HG03025 (cell line): ENCODE results near the gene STRIP1.

Experiments used
- ATAC-seq: cut with Tn5 transposase; IDR thresholded peaks from one replicate; pipeline ENCODE4 v1.9.1; 2021; ENCODE audit warnings: mild to moderate bottlenecking, moderate library complexity; ENCODE audit not compliant: unreplicated experiment, low FRiP score

STRIP1 gene, protein sequence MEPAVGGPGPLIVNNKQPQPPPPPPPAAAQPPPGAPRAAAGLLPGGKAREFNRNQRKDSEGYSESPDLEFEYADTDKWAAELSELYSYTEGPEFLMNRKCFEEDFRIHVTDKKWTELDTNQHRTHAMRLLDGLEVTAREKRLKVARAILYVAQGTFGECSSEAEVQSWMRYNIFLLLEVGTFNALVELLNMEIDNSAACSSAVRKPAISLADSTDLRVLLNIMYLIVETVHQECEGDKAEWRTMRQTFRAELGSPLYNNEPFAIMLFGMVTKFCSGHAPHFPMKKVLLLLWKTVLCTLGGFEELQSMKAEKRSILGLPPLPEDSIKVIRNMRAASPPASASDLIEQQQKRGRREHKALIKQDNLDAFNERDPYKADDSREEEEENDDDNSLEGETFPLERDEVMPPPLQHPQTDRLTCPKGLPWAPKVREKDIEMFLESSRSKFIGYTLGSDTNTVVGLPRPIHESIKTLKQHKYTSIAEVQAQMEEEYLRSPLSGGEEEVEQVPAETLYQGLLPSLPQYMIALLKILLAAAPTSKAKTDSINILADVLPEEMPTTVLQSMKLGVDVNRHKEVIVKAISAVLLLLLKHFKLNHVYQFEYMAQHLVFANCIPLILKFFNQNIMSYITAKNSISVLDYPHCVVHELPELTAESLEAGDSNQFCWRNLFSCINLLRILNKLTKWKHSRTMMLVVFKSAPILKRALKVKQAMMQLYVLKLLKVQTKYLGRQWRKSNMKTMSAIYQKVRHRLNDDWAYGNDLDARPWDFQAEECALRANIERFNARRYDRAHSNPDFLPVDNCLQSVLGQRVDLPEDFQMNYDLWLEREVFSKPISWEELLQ

DNA sequence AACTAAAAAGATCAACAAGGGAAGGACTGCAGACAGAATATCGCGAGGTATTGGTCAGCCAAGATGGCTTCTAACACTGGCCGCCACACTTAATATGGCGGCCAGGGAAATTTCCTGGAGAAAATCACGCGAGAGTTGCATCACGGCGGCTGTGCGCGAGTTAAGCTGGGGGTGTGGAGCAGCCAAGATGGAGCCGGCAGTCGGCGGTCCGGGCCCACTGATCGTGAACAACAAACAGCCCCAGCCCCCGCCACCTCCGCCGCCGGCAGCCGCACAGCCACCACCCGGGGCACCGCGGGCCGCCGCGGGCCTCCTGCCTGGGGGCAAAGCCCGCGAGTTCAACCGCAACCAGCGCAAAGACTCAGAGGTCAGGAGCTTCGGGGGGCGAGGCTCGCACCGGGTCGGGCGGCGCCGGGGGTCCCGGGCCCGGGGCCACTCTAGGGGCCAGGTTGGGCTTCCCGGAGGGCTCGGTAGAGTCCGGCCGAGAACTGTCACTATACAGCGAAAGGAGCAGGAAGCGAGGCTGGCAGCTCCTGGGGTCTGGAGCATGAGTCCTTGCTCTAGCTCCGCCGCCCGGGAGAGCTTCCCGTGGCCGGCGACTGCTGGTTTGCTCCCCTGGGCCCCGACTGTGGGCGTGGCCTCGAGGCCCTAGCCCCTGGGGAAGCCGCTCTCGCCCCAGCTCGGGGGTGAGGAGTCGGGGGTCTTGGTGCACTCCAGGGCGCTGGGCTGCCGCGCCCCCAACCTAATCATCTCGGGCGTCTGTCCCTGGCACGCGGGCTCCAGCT is at the start of gene STRIP1:
STRIP1 (plus strand) TSS at position 174 of the 785 bp plus-strand sequence; CDS start at position 188, 14 bp downstream.
- peak; percentile 80 for ATAC-seq

DNA sequence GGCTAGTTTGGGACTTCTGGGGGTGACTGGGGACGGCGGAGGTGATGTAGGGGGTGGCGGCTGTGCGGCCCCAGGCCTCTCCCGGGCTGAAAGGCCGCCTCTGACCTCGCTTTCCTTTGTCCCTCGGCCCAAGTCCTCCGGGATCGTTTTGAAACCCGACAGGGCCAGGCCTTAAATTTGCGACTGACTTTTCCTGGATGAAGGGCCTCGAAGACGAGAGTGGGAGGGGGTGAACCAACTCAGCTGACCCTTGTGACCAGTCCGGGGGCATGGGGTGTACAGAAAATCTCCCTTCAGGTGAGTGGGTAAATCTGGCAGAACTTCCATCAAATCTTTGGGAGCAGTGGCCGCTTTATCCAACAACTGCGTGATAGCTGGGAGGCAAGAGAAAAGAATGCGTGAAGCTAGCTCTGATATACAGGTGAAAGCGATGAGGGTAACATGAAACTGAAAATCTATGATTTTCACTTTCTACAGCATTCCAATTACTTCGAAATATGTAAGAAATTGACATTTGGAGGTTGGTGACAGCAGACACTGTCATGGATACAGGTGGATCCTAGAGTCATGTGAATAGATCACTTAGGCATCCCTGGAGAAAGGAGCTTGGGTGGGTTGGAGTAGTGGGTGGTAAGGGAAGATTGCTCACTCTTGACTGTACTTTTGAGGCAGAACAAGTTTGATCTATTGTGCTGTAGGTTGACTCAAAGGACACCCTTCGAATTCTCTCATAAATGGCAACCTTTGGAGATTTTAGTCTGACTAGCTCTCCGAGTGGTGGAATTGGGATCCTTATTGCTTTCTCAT is 49.0 kb upstream of the STRIP1 start:
- ATAC-seq, result peak; percentile 1

DNA sequence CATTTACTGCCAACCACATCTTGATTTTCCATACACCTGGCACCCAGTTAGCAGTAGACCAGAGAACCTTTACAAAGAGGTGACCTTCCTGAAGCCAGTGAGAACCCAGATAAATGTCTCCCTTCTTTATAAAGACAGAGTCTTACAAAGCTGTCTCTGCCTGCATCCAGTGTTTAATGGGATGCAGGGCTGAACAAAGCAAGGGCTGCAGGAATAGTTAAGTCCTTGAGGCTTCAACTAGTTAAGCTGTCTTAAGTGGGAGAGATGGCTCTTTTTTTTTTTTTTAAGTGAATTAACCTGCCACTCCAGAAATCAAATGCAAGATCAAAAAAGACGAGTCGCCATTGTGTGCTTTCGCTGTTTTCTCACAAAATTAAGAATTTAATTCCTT is 48.4 kb upstream of the STRIP1 start:
- ATAC-seq, result no peak

DNA sequence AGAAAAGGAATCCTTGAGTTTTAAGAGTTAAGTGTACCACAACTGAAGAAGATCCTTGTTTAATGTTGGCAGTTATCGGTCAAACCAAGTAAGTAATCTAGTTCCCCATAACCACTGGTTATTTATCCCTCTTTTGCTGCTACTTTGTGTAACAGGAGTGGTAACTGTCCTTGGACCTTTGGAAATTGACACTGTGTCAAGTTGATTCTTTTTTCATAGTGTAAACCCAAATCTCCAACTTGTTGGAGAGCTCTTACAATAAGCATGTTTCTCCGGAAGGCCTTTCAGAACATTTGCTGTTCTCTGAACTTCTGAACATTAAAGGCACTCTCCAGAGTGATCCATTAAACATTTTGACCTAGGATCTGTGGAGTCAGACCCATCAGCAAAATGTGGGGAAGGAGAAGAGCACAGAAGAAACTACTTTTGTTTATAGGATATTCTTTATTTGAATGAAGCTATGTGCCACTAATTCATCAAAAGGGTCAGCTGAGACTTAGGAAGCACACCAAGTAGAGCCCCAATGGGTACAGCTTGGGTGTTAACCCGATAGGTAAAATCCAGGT is 46.0 kb upstream of the STRIP1 start:
- no peak for ATAC-seq

DNA sequence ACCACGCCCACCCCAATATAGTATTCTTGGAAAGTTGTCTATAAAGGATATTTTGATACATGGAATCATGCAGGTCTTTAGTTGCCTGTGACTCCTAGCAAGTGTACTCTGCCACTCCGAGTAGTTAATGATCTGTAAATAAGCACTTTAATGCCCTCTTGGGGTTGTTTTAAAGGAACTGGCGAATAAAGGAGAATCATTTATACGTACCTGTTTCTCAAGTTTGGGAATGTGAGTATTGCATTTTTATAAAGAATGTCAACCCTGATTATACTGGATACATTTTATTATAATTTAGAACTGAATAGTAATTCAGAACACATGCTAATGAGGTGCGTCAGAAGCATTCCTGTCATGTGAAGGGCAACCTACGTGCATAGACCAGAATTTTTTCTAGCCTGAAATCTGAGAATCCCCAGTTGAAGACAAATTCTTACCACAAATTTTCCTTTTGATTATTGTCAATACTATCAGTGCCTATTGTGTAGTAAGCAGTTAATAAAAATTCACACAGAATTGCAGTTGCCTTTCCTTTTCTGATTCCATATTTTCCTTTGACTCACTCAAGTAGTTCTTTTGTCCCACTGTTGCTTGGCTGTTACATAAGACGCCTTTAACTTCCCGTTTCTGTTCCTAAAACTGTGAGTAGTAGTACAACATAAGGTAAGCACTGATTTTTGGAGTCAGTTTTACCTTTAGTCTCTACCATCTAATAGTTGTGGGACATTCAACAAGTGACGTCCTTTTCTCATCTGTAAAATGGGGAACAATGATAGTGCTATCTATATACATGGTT is 44.7 kb upstream of the STRIP1 start:
- ATAC-seq, result no peak

DNA sequence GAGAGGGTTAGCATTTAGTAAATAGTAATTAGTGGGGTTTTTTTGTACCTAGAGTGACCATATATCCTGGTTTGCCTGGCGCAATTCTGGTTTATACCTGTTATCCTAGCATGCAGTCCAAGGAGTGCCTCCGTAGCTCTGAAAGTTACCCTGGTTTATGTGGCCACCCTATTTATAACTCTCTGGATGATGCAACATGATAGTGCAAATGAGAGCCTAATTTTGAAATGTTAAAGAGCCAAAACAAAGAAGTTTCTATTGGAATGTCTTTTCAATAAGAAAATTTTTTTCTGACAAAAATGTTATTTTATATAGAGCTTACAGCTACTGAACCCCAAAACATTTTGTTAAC is 44.1 kb upstream of the STRIP1 start:
- ATAC-seq, result no peak

DNA sequence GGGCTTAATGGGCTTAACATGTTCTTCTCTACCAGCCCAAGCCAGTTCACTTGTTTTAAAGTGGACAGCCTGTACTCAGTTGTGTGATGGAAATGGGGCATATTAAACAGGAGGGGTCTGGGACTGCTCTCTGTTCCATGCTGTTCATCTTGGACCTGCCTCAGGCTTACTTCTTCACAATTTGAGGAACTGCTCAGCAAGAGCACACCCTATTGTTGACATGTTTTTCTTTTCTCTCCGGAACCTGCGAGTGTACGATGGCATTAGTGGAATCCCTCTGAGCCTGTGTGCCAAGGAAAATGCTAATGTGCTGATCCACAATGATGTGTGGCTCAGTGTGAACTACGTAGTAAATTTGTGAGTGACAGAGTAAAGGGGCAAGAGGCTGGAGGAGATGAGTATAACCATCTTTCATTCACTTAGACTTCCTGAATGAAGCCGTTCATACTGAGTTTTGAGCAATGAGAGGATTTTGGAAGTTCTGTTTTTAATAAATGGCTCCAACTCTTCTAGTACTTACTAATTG is 43.0 kb upstream of the STRIP1 start:
- no peak for ATAC-seq

DNA sequence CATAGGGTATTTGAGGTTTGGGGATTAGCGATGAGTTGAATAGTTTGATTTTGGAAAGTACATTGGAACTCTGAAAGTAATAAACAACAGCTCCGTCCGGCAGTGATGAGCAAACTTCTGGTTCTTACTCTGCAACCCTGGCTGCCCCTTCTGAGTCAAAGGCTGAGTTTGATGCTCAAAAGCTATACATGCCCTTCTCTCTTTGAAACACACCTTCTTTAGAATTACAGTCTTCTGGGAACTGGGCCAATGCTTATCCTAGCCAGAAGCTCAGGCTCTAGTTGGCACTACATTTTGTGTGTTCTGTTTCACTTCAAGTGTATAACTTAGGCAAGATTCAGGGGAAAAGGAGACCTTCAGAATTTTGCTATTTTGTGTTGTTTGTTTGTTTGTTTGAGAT is 40.5 kb upstream of the STRIP1 start:
- no peak for ATAC-seq

DNA sequence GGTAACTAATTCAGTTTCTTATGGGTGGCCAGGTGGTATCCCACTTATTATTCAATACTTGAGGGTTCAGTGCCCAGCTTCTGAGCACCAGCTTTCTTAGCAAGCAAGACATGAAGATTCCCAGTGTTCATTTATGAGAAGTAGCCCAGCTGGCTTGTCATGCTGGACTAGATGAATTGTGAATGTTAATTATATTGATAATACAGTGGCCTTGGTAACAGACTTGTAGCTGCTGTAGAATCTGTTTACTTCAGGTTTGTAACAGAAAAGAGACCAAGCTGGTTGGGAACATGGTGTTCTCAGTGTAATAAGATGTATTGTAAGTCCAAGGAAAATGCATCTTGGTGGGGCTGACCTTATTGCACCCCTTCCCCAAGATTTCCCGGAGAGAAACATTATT is 39.8 kb upstream of the STRIP1 start:
- no peak for ATAC-seq

DNA sequence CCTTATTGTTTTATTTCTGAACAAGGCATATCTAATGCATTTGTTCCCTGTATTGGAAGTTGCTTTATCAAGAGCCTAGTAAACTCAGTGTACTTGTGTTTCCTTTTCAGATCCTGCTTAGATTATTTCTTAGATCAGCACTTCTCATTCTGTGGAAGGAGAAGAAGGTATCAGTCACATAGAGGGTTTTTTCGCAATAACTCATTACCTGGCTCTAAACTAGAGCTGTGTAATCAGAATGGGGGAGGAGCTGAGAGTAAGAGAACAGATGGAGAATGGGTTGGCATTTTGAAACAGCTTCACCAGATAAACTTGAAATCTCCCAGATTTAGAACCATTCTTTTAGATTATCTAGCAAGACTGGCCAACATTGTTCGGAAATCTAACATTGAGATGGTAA is 38.9 kb upstream of the STRIP1 start:
- no peak for ATAC-seq

DNA sequence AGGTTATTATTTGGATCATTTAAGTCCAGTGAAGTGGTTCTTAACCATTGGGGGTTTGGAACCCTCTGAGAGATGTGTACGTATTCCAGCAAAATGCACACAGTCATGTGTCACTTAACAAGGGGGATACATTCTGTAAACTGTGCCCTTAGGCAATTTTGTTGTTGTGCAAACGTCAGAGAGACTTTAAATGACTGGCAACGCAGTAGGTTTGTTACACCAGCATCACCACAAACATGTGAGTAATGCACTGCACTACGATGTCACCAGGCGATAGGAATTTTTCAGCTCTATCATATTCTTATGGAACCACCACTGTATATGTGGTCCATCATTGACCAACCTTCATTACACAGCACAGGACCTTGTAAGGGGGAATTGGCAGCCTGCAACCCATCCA is 37.9 kb upstream of the STRIP1 start:
- ATAC-seq, result no peak

DNA sequence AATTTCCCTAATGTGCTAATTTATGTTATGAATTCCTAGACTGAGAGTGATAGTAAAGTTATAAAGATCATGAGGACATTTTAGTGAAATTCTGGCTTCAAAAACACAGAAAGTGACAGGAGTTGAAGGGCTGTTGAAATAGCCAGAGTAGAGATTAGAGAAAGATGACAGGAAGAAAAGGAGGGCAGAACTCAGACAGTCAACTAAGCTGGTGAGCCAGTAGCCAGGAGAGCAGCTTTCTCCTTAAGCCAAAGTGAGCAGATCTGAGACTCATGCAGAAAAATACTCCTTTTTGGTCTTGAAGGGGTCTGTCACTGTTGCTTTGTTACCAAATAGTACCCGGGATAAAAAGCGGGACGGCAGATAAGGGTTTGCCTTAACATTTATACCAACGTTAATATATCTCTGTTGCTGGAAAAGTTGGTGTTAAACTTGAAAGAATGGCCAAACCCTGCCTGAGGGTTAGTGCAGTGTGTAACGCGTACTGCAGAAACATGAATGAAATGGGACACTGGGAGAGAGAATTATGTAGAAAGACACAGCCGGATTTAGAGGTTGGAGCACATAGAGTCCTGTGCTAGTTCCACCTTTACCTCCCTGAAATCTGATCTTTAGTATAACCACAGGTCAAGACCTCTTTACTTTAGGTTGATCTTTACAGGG is 37.1 kb upstream of the STRIP1 start:
- ATAC-seq, result no peak

DNA sequence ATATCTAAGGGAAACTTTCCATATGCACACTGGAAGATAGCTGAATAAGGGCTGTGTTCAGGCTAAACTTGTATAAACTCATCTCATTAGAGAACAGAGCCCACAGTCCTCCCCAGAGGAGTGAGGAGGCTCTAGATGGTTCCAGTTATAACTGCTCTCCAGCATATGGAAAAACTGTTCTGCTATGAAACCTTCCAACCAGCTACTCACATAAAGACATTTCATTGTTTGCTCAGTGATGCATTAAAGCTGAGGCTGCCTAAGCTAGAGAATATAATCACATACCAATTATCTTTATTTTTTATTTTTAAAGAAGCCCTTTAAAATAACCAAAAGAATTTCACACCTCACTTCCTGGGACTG is 36.6 kb upstream of the STRIP1 start:
- no peak for ATAC-seq

DNA sequence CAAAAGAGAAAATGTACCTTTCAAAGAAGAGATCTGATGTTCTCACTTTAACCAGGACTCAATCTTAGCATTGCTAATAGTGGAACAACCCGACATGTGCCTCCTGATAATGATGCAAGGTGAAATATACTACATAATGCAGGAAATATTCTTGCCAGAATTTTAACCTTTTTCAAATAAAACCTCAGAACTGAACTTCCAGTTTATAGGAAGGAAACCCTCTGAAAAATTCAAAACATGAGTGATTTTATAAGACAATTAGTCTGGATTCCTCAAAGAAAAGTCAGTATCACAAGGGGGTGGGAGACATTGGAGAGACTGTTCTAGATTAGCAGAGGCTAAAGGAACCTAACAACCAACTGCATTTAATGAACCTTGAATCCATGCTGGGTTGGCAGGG is 31.7 kb upstream of the STRIP1 start:
- ATAC-seq, result no peak

DNA sequence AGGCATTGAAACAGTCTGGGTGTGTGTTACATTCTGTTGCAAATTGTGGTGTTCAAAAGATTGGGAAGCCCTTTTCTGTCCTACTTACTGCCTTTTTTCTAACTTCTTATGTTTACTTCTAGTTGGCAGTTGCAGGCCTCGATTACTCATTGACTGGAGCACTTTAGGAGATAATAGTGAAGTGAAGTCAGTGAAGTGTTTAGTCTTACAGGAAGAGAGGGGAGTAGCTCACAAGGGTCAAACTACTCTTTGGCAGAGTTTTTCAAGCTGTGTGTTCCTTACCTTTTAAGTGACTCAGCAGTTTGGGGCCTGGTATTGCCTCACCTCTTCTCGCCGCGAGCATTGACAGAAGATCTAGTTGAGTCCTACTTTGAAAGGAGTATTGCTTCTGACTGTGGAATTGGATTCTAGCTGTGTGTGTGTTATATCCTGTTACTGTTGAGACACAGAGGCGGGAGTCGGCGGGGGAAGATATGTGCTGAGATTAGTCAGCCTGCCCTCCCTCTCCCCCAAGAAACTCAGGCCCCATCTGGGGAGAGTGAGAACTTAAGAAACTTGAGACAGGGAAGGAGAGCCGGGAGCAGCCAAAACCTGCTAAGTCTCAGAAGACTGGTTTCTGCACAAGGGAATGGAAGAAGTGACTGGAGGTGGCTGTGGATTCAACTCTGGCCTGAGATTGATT is 30.5 kb upstream of the STRIP1 start:
- ATAC-seq, result peak; percentile 43

DNA sequence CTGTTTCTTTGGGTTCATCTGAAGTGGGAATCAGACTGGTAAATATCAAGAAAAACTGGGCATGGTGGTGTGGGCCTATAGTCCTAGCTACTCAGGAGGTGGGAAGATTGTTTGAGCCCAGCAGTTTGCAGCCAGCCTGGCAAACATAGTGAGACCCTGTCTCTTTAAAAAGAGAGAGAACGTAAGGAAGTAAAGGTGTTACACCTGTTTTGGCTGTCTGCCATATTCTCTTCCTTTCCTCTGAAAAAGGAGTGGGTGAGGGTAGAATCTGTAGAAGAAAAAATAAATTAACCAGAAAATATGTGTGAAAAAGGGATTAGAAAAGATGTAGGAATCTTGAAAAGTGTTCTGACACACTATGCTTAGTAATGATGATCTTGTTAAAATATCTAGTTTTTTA is 29.8 kb upstream of the STRIP1 start:
- no peak for ATAC-seq

DNA sequence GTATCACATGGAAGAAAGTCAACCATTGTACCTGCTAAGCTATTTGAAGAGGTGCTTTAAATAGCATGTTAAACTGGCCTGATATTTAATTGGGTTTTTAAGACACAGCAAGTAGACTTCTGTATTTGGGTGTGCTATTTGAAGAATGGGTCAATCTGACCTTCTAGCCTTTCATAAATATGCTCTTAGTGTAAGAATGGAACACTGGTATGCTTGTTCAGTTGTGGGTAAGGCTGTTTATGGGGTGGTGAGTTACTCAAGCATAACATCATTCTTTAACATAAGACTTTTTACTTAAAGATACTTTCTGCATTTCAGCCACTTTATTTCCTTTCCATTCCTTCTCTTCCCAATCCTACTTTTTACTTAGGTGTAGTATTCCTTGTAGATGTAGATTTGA is 28.5 kb upstream of the STRIP1 start:
- no peak for ATAC-seq

DNA sequence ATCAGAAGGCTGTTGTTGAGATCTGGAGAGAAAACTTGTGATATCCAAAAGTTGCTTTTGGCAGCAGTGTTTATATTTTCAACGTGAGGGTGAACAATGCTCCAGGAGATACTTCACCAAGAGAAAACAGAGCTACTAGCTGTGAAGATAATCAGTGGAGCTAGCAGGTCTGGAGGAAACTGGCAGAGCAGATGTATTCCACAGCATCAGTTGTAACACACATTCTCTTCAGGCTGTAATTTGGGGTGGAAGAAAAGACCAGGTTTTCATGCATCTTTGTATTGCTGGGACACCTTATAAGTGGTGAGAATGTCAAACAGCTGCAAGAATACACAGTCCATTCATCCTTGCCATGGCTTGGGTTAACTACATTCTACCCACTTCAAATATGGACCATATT is 27.9 kb upstream of the STRIP1 start:
- ATAC-seq, result no peak
